ENCODE data around the gene CCDC69.

- no peak for TF ChIP-seq CTCF (IDR thresholded peaks at IDR 0.05)
- no peak for TF ChIP-seq POLR2A (IDR thresholded peaks at IDR 0.05)
These were observed 34.7 kb downstream of the CCDC69 start for GRCh38 chr5:151189151-151189550.
